ENCODE data around the gene TMEM132D. TPM values are rescaled to one million over a fixed set of nuclear protein-coding genes. Genes with fewer than 3 reads are reported as not detected.

TMEM132D gene
- total RNA-seq, 1 experiment from 2014 or later, result not detected

GRCh38 chr12:129483111-129483893 is 420.5 kb downstream of the TMEM132D start:
- no peak for DNase-seq (ENCODE audit: extremely low read depth, low read depth)

DNA sequence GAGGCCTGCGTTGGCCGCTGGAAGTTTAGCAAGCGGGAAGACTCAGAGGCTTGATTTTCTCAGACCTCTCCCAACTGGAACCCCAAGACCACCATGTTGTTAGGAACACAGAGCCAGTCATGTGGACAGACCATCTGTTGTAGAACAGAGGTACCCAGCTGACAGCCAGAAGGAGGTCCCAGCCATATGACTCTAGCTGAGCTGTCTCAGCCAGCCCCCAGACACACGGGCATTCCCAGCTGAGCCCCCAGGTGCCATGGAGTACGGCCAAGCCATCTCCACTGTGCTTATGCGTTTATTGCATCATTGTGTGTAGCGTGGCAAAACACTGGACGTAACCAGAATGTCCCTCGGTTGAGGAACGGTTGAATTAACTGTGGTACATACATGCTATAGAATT is 421.9 kb downstream of the TMEM132D start:
- DNase-seq (ENCODE audit: extremely low read depth, low read depth), result no peak

DNA sequence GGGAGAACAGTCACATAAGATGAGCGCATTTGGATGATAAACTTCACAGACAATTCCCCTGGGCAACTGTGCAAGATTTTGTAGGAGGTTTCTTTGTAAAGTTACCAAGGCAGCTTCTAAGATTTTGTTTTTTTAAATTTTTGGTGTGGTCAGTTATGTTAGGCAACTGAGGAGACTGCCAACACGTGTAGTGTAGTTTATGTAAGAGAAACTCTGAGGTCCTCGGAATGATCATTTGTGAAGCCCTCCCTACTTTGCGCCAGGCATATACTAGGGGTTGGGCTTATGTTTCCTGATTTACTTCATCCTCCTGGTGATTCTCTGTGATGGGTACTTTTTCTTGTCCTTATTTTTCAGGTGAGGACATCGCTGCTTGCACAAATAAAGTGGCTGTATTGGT is 433.6 kb downstream of the TMEM132D start:
- DNase-seq (ENCODE audit: extremely low read depth, low read depth), result no peak

DNA sequence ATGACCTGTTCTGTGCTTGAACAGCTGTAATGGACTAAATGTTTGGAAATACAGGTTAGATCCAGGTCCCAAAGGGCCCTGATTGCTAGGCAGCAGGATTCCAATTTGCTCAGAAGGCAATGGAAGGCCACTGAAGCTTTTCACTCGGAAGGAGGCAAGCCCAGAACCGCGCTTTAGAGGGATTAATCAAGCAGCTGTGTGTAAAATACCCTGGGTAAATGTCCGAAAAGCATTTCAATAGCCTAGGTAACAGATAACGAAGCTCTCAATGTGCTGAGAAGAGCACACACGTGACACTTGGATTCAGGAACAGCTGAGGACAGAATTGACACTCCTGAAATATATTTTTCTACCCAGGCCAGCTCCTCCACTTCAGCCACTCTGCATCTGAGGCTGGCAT is 436.1 kb downstream of the TMEM132D start:
- DNase-seq (ENCODE audit: extremely low read depth, low read depth), result no peak

- no peak for DNase-seq (ENCODE audit: extremely low read depth, low read depth)
Observed at GRCh38 chr12:129467289-129467688, 436.5 kb downstream of the TMEM132D start.

- no peak for DNase-seq (ENCODE audit: extremely low read depth, low read depth)
Observed at GRCh38 chr12:129466499-129466898, 437.3 kb downstream of the TMEM132D start.

- no peak for DNase-seq (ENCODE audit: extremely low read depth, low read depth)
Observed at GRCh38 chr12:129459886-129460285, 443.9 kb downstream of the TMEM132D start.

DNA sequence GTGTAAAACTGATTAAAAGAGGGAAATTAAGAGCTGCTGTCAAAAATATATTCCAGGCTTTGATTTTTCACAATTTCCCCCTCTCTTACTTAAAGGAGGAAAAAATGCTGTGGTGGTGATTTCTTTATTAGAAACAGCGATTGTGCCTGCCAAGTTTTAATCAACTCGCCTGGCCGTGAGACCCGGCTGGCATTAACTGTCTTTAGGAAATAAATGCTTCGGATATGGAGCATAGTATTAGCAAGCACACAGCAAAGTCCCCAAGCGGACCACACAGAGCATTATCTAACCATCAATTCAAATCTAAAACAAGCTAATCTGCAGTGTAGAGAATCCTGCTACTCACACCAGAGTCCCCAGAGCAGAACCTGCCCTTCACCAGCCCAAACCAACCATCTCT is 457.1 kb downstream of the TMEM132D start:
- no peak for DNase-seq (ENCODE audit: extremely low read depth, low read depth)

DNA sequence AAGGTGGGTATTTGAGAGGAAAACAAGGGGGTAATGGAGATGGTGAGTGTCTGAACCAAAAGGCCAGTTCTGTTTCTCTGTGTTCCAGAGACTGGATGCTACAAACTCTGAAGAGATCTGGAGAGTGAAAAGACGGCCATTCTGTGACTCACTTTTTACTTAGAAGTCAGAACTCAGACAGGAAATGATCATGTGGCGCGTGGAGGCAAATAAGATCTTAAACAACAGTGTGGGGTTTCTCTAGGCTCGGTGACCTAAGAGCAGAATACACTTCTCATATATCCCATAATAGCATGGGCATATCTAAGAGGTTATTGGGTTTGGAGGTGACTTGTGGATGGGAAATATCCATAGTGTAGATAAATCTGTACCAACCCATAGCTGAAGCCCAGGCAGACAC is 463.5 kb downstream of the TMEM132D start:
- DNase-seq (ENCODE audit: extremely low read depth, low read depth), result no peak

DNA sequence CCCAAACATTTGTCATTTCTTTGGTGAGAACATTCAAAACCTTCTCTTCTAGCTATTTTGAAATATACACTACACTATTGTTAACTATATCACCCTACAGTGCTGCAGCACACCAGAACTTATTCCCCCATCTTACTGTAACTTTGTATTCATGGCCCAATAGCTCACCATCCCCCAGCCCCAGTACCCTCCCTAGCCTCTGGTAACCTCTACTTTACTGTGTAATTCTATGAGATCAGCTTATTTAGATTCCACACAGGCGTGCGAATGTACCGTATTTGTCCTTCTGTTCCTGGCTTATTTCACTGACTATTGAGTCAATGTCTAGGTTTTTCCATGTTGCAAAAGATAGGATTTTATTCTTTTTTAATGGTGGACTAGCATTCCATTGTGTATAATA is 469.0 kb downstream of the TMEM132D start:
- no peak for DNase-seq (ENCODE audit: extremely low read depth, low read depth)

- no peak for DNase-seq (ENCODE audit: extremely low read depth, low read depth)
Observed at GRCh38 chr12:129428240-129428936, 475.4 kb downstream of the TMEM132D start.

DNA sequence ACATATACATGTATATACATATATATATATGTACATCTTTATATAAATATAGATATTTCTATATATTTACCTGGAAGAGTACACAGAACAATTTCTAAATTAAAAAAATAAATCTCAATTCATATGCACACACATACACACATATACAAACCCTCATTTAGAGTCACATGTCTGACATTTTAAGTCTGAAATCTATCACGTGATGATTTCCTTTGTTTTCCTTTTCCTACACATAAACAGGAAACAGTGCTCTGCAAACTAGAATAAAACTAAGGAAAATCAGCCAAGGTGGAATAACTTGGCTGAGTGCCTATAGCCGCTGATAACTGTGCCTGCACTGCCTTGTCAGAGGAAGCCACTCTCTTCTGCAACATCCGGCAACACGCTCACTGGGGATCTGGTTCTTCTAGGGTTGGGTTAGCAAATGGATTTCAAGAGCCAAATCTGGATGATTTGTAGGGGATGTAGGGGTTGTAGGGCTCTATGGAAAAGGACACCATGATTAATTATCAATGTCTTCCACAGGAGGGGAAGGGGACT is 480.7 kb downstream of the TMEM132D start:
- DNase-seq (ENCODE audit: extremely low read depth, low read depth), result no peak

DNA sequence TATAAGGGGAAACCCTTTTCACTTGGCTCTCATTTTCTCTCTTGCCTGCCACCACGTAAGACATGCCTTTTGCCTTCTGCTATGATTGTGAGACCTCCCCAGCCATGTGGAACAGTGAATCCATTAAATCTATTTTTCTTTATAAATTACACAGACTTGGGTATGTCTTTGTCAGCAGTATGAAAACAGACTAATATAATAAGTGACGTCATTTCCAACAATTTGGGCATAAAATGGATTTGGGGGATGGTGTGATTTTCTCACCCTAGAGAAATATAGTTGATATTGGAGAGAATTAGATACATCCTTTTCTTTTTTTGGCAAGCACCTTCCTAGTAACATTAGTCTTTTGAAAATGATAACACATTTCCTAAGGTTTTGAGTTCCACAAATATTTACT is 490.5 kb downstream of the TMEM132D start:
- no peak for DNase-seq (ENCODE audit: extremely low read depth, low read depth)

GRCh38 chr12:129409281-129409680 is 494.5 kb downstream of the TMEM132D start:
- DNase-seq (ENCODE audit: extremely low read depth, low read depth), result no peak

GRCh38 chr12:129404556-129404955 is 499.3 kb downstream of the TMEM132D start:
- DNase-seq (ENCODE audit: extremely low read depth, low read depth), result no peak

DNA sequence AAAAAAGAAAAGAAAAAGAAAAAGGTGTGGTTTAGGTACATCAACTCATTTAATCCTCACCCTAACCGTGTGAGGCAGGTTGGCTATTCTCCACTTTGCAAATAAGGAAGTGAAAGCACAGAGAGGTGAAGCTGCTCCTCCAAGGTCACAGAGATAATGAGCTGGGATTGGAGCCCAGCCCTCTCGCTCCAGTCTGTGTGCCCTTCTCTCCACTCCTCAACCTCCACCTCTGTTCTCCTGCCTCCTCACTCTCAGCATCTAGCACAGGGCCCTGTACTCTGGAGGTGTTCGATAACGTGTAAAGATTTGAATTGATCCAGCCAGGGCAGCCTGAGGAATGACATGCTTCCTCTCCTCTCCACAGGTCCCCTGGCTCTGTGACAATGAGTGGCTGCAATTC is 502.3 kb downstream of the TMEM132D start:
- no peak for DNase-seq (ENCODE audit: extremely low read depth, low read depth)

DNA sequence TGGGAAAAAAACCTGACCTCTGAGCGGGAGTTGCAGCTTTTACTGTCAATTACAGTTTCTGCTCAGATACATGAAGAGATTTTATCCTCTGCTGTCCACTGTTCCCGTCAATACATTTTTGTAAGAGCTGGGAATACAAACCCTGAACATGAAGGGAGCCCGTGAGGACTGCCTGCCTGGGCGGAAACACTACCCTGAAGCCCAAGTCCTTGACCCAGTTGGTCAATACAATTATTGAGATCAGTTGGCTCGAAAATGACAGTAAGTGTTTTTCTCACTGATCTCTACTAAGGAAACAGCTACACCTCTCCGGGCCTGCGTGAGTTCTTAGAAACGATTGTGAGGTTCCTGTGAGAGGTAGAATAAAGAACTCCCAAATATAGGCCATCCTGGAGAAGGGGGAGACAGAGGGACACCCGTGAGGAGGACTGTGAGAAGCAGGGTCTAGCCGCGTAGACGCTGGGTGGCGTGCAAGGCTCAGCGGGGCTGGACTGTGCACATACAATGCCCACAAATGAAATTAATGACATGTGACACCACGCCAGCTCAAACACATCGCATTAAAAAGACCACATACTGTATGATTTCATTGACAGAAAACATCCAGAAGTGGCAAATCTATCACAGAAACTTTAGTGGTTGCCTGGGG is 509.5 kb downstream of the TMEM132D start:
- DNase-seq (ENCODE audit: extremely low read depth, low read depth), result no peak

DNA sequence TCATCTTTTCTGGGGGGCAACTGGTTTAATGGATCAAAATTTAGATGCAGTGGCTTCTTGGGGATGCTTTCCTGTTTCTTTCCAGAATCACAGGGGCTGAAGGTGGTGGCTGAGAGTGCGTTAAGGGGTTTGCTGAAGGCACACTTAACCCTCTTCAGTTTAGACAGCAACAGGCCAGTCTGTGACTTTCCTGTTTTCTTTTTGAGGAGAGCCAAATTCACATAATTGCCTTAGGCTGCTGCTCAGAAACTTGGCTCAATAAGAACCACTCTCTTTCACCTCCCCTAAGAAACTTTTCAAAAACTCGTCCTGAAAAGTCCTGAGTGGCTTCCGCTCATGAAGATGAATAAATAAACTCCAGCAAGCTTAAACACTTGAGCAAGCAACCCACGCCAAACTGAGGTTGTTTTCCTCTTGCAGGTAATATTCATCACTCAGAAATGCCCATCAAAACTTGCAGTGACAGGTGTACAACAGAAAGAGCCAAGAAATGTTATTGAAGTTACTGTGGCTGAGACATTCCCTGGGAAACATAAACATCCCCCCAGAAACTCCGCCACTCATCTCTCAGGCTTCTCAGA is 510.4 kb downstream of the TMEM132D start:
- DNase-seq (ENCODE audit: extremely low read depth, low read depth), result no peak

DNA sequence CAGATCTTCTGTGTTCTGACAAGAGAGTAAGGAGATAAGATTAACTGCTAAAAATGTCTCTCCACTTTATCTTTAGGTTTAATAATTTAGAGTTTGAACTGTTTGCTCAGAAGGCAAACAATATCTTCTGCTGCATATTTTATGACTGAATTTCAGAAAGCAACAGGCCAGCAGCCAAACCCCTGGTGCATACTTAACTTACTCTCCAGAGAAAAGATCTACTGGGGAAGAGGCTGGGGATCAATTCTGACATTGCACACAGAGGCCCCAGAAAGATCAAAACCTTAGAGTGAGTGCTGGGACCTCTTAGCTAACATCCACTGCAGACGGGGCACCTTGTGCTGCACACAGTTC is 518.2 kb downstream of the TMEM132D start:
- no peak for DNase-seq (ENCODE audit: extremely low read depth, low read depth)

- no peak for DNase-seq (ENCODE audit: extremely low read depth, low read depth)
Observed at GRCh38 chr12:129383956-129384355, 519.9 kb downstream of the TMEM132D start.

DNA sequence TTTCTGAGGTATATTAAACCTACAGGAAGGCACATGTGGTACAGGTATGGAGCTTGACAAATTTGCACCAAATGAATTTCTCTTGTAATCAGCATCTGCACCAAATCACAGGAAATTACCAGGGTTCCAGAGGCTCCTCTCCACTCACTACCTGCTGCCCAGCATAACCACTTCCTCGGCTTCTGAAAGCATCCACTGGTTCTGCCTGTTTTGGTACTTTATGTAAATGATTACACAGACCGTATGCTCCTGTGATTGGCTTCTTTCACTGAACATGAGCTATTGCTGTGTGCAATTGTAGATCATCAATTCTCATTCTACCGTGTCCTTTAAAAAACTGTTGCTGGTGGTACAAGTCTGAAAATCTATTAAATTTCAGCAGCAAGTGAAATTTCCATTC is 522.1 kb downstream of the TMEM132D start:
- no peak for DNase-seq (ENCODE audit: extremely low read depth, low read depth)

Measured in NCI-H460 (cell line).